ENCODE data around the gene ANTXR2.

GRCh38 chr4:79949178-79949577 is 123.9 kb downstream of the ANTXR2 start:
- TF ChIP-seq ZNF335 (CRISPR knock-in tag; IDR thresholded peaks at IDR 0.05): no peak
- TF ChIP-seq E2F1 (CRISPR knock-in tag; IDR thresholded peaks at IDR 0.05): no peak
- no peak for TF ChIP-seq TSC22D2 (CRISPR knock-in tag; IDR thresholded peaks at IDR 0.05; ENCODE audit: borderline replicate concordance)

Data from HepG2 (cell line).